Ishikawa (cell line): ENCODE results near the gene FBXO21.

Experiments
- CEBPB ChIP-seq: IDR thresholded peaks from 2 replicates; pipeline ENCODE4 v1.6.1; 2012
- CREB1 ChIP-seq: IDR thresholded peaks from 2 replicates; pipeline ENCODE4 v1.6.1; 2012; ENCODE audit warnings: low read depth
- EGR1 ChIP-seq: IDR thresholded peaks from 2 replicates; pipeline ENCODE4 v1.6.1; 2012
- EP300 ChIP-seq: IDR thresholded peaks from 2 replicates; pipeline ENCODE4 v1.6.1; 2012; ENCODE audit warnings: borderline replicate concordance
- FOXM1 ChIP-seq: IDR thresholded peaks from 2 replicates; pipeline ENCODE4 v1.6.1; 2012; ENCODE audit warnings: low read depth, borderline replicate concordance
- MAX ChIP-seq: IDR thresholded peaks from 2 replicates; pipeline ENCODE4 v1.6.1; 2012
- NFIC ChIP-seq: IDR thresholded peaks from 2 replicates; pipeline ENCODE4 v1.6.1; 2012
- RAD21 ChIP-seq: IDR thresholded peaks from 2 replicates; pipeline ENCODE4 v1.6.1; 2012; ENCODE audit warnings: low read depth
- TAF1 ChIP-seq: IDR thresholded peaks from 2 replicates; pipeline ENCODE4 v1.6.1; 2012; ENCODE audit warnings: low read depth, mild to moderate bottlenecking
- TCF12 ChIP-seq: IDR thresholded peaks from 2 replicates; pipeline ENCODE4 v1.6.1; 2012; ENCODE audit warnings: low read depth
- TEAD4 ChIP-seq: IDR thresholded peaks from 2 replicates; pipeline ENCODE4 v1.6.1; 2012
- USF1 ChIP-seq: IDR thresholded peaks from 2 replicates; pipeline ENCODE4 v1.6.1; 2012
- YY1 ChIP-seq: IDR thresholded peaks from 2 replicates; pipeline ENCODE4 v1.6.1; 2012; ENCODE audit warnings: low read depth
- ZBTB7A ChIP-seq: IDR thresholded peaks from 2 replicates; pipeline ENCODE4 v1.6.1; 2012; ENCODE audit warnings: low read depth
- TF ChIP-seq, protein P1 (sequence below): IDR thresholded peaks from 2 replicates; pipeline ENCODE4 v1.6.1; 2012; ENCODE audit warnings: low read depth, mild to moderate bottlenecking

The FBXO21 gene

GRCh38 chr12:117231750-117232149 is 41.5 kb upstream of the FBXO21 start:
- TF ChIP-seq CEBPB (no peak), USF1 (no peak), ZBTB7A (no peak), EGR1 (no peak), TCF12 (no peak), TAF1 (no peak), TEAD4 (no peak), MAX (no peak), EP300 (no peak), CREB1 (no peak), FOXM1 (no peak), NFIC (no peak), YY1 (no peak)
- TF ChIP-seq, protein P1, sequence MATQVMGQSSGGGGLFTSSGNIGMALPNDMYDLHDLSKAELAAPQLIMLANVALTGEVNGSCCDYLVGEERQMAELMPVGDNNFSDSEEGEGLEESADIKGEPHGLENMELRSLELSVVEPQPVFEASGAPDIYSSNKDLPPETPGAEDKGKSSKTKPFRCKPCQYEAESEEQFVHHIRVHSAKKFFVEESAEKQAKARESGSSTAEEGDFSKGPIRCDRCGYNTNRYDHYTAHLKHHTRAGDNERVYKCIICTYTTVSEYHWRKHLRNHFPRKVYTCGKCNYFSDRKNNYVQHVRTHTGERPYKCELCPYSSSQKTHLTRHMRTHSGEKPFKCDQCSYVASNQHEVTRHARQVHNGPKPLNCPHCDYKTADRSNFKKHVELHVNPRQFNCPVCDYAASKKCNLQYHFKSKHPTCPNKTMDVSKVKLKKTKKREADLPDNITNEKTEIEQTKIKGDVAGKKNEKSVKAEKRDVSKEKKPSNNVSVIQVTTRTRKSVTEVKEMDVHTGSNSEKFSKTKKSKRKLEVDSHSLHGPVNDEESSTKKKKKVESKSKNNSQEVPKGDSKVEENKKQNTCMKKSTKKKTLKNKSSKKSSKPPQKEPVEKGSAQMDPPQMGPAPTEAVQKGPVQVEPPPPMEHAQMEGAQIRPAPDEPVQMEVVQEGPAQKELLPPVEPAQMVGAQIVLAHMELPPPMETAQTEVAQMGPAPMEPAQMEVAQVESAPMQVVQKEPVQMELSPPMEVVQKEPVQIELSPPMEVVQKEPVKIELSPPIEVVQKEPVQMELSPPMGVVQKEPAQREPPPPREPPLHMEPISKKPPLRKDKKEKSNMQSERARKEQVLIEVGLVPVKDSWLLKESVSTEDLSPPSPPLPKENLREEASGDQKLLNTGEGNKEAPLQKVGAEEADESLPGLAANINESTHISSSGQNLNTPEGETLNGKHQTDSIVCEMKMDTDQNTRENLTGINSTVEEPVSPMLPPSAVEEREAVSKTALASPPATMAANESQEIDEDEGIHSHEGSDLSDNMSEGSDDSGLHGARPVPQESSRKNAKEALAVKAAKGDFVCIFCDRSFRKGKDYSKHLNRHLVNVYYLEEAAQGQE, result no peak

DNA sequence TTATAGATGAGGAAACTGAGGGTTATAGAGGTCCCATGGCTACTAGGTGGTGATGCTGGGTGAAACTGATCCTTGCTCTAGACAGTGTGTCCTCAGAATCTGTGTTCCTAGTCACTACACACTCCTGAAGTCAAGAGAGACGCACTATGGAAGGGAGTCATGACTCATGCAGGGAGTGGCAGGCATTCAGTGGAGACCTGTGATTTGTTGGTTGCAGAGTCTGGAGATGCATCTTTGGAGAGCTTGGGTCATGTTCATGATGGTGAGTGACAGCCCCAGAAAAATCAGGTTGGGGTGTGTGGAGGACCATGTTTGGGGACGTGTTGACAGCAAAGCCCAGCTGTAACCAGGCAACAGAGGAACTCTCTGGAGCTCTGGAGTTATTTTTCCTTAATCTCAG is 38.0 kb upstream of the FBXO21 start:
- no peak for TF ChIP-seq TAF1
- TF ChIP-seq USF1, result no peak
- no peak for TF ChIP-seq NFIC
- no peak for TF ChIP-seq MAX
- TF ChIP-seq EGR1, result no peak
- no peak for TF ChIP-seq EP300
- TF ChIP-seq FOXM1, result no peak
- TF ChIP-seq CREB1, result no peak
- TF ChIP-seq TCF12, result no peak
- no peak for TF ChIP-seq ZBTB7A
- TF ChIP-seq, protein P1, result no peak
- TF ChIP-seq RAD21, result no peak
- no peak for TF ChIP-seq YY1
- TF ChIP-seq CEBPB, result no peak
- TF ChIP-seq TEAD4, result no peak

DNA sequence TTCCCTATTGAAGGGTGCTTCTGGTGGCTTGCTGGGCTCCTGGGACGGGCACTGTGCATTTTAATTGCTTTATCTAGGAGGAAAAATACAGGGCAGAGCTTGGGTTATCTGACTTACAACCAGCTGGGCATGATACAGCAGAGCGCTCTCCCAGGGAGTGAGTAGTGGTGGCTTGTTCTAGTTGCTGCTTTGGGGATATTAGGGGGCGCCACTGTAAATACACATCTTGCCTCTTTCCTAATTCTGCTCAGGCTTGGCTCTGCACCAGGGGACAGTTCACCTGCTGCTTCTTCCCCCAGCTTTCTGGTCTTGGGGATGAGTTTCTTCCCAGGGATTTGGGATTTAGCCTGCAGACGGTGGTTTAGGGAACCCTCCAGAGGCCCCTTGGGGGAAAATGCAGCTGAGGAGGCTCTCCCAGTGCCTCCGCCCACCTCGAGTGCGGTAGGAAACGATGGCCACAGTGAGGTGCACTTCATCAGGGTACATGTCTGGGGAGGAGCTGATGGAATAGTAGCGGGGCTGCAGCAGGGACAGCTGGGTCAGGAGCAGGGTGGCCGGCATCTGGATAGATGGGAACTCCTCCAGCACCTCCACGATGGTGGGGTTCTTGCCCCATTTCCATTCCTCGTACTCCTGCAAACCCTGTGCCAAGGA is 36.9 kb upstream of the FBXO21 start:
- TF ChIP-seq TAF1, result no peak
- TF ChIP-seq YY1, result no peak
- TF ChIP-seq TCF12, result no peak
- TF ChIP-seq EP300, result no peak
- TF ChIP-seq FOXM1, result no peak
- no peak for TF ChIP-seq EGR1
- no peak for TF ChIP-seq ZBTB7A
- TF ChIP-seq CREB1, result no peak
- no peak for TF ChIP-seq CEBPB
- TF ChIP-seq MAX, result no peak
- TF ChIP-seq TEAD4, result no peak

DNA sequence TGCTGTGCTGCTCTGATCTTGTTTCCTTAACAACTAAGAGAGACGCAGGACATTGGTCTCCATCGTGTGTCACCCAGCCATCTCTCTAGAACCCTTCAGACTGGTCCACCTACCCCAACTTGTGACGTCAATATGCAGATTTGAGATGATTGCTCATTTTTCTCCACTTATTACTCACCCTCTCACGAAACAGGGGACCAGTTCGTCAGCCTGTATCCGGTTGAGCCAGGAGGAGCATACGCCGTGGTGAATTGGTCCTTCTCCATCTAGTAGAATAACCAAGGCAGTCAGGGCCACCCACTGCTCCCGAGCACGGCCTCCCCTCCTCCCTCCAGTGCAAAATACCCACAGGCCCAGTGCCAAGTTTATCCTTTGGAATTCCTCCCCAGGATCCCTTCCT is 36.2 kb upstream of the FBXO21 start:
- TF ChIP-seq CEBPB, result no peak
- no peak for TF ChIP-seq TCF12
- TF ChIP-seq FOXM1, result no peak
- TF ChIP-seq CREB1, result no peak
- no peak for TF ChIP-seq YY1
- no peak for TF ChIP-seq EP300
- TF ChIP-seq ZBTB7A, result no peak
- no peak for TF ChIP-seq MAX
- no peak for TF ChIP-seq USF1
- no peak for TF ChIP-seq TAF1

DNA sequence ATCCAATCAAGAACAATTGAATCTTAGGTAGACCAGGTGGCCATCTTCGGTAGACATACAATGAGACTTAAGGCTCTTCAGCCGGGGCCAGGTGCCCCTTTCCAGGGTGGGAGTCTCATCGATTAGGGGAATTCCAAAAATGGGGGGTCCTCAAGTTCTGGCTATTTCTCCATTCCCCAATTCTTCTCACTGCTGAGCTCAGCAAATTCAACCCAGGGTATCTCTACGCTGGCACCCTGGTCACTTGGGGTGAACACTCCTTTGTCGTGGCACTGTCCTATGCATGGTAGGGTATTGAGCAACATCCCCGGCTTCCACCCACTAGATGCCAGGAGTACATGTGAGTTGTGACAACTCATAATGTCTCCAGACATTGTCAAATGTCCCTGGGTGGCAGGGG is 34.9 kb upstream of the FBXO21 start:
- TF ChIP-seq CEBPB, result no peak
